Panc1 (cell line): ENCODE results near the gene RASEF. TPM values are rescaled to one million over a fixed set of nuclear protein-coding genes. Genes with fewer than 3 reads are reported as not detected.

ENCODE experiments used
- ATAC-seq: fragments of 200-7000 bp; cut with Tn5 transposase; 2 replicates; pipeline ENCODE4 v1.9.1; 2020; ENCODE audit warnings: mild to moderate bottlenecking, moderate library complexity
- BruUV-seq: library from RNA; stranded (reverse); fragments of 400-500 nt; replicated peaks from 2 replicates; lab custom pipeline; 2021; lab: Mats Ljungman, UMichigan
- CTCF ChIA-PET: fragments of 300-600 bp; sonication (Branson Sonifier 250); formaldehyde crosslinking; loops from one replicate; lab custom pipeline; 2022; ENCODE audit warnings: antibody characterized with exemption; lab: Charles Lee
- POLR2A ChIA-PET: fragments of 300-600 bp; sonication (Branson Sonifier 250); formaldehyde crosslinking; loops from one replicate; lab custom pipeline; 2022; ENCODE audit warnings: antibody characterized with exemption; lab: Charles Lee
- DNase-seq: peaks from one replicate; pipeline ENCODE4 v3.0.0-alpha.2; 2010; ENCODE audit warnings: low read depth, low spot score
- H3K27ac ChIP-seq: 2 replicates; pipeline ENCODE4 v1.5.1; 2011; ENCODE audit warnings: mild to moderate bottlenecking, low read length, inconsistent platforms
- H3K27me3 ChIP-seq: fragments of 200-500 bp; sonication (Bioruptor generic); 2 replicates; pipeline ENCODE4 v1.6.0; 2014; ENCODE audit warnings: low read length, inconsistent platforms; ENCODE audit not compliant: control insufficient read depth, insufficient read depth
- H3K36me3 ChIP-seq: fragments of 200-500 bp; sonication (Bioruptor generic); 2 replicates; pipeline ENCODE4 v1.5.1; 2014; ENCODE audit warnings: inconsistent platforms, mild to moderate bottlenecking, low read length, moderate library complexity; ENCODE audit not compliant: control insufficient read depth, insufficient read depth
- H3K4me1 ChIP-seq: 2 replicates; pipeline ENCODE4 v1.5.1; 2011; ENCODE audit warnings: inconsistent platforms, mild to moderate bottlenecking, low read length, moderate library complexity; ENCODE audit not compliant: control insufficient read depth, insufficient read depth
- H3K4me3 ChIP-seq, 2 experiments: 2 replicates each; pipeline ENCODE4 v1.5.1; 2011 to 2012; ENCODE audit warnings: low read depth in 2 of 2, low read length in 2 of 2, mild to moderate bottlenecking in 2 of 2, inconsistent platforms in 1 of 2, moderate library complexity in 1 of 2
- H3K9me3 ChIP-seq: fragments of 200-500 bp; sonication (Bioruptor generic); 2 replicates; pipeline ENCODE4 v1.5.1; 2014; ENCODE audit warnings: low read depth, mild to moderate bottlenecking, inconsistent platforms, low read length, moderate library complexity; ENCODE audit not compliant: control insufficient read depth, insufficient read depth
- CTCF ChIP-seq: fragments of 450-650 bp; IDR thresholded peaks from 2 replicates; pipeline ENCODE4 v1.5.1; 2017; ENCODE audit warnings: mild to moderate bottlenecking
- POLR2AphosphoS5 ChIP-seq: IDR thresholded peaks from 2 replicates; pipeline ENCODE4 v1.6.1; 2012; ENCODE audit warnings: mild to moderate bottlenecking, low read depth, low read length, moderate library complexity
- SIN3A ChIP-seq: IDR thresholded peaks from 2 replicates; pipeline ENCODE4 v1.6.1; 2012; ENCODE audit warnings: low read depth, mild to moderate bottlenecking, low read length, moderate library complexity, borderline replicate concordance; ENCODE audit not compliant: insufficient read depth
- TCF7L2 ChIP-seq: IDR thresholded peaks from 2 replicates; pipeline ENCODE4 v1.6.1; 2011; ENCODE audit warnings: mild to moderate bottlenecking, low read depth, low read length, inconsistent platforms
- in situ Hi-C: cut with HindIII; loops from 2 replicates; pipeline ENCODE4 v1.10.0; 2016; ENCODE audit warnings: low sequenced_read_pairs, low pct_unique_long_range_greater_than_20kb
- intact Hi-C: fragments of 100-400 bp; cut with micrococcal nuclease; formaldehyde crosslinking; loops from one replicate; pipeline ENCODE4 v1.10.0; 2022; ENCODE audit not compliant: unreplicated experiment
- total RNA-seq: library from RNA; stranded (reverse); gene quantifications from one replicate; pipeline ENCODE4 v1.2.1, GENCODE V29; 2021; ENCODE audit not compliant: unreplicated experiment
- TF ChIP-seq, protein P1 (sequence below), 2 experiments: IDR thresholded peaks; 2 replicates each; pipeline ENCODE4 v1.6.1; 2011 to 2012; ENCODE audit warnings: low read depth in 2 of 2, control low read depth in 1 of 2, low read length in 1 of 2, mild to moderate bottlenecking in 1 of 2, moderate library complexity in 1 of 2; ENCODE audit not compliant: insufficient read depth in 1 of 2

Gene RASEF
- total RNA-seq, 1 experiment from 2014 or later: 2.9 TPM

- BruUV-seq: no TSS peak
- ChIA-PET CTCF (no interaction called here), POLR2A (no interaction called here)
- TF ChIP-seq, protein P1, sequence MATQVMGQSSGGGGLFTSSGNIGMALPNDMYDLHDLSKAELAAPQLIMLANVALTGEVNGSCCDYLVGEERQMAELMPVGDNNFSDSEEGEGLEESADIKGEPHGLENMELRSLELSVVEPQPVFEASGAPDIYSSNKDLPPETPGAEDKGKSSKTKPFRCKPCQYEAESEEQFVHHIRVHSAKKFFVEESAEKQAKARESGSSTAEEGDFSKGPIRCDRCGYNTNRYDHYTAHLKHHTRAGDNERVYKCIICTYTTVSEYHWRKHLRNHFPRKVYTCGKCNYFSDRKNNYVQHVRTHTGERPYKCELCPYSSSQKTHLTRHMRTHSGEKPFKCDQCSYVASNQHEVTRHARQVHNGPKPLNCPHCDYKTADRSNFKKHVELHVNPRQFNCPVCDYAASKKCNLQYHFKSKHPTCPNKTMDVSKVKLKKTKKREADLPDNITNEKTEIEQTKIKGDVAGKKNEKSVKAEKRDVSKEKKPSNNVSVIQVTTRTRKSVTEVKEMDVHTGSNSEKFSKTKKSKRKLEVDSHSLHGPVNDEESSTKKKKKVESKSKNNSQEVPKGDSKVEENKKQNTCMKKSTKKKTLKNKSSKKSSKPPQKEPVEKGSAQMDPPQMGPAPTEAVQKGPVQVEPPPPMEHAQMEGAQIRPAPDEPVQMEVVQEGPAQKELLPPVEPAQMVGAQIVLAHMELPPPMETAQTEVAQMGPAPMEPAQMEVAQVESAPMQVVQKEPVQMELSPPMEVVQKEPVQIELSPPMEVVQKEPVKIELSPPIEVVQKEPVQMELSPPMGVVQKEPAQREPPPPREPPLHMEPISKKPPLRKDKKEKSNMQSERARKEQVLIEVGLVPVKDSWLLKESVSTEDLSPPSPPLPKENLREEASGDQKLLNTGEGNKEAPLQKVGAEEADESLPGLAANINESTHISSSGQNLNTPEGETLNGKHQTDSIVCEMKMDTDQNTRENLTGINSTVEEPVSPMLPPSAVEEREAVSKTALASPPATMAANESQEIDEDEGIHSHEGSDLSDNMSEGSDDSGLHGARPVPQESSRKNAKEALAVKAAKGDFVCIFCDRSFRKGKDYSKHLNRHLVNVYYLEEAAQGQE (IDR thresholded peaks at IDR 0.05; ENCODE audit: insufficient read depth in 1 of 2, low read depth in 2 of 2, low read length in 1 of 2): no peak
- TF ChIP-seq CTCF: no peak
- TF ChIP-seq TCF7L2: no peak
- TF ChIP-seq SIN3A: no peak
- no peak for TF ChIP-seq POLR2AphosphoS5
- no peak overlapping the region for H3K4me3 ChIP-seq
- no peaks in the 10 kb centered on the region for H3K27me3 ChIP-seq
- H3K27ac ChIP-seq: no peak overlapping the region
- H3K4me1 ChIP-seq: no peaks in the 10 kb centered on the region
- DNase-seq (no peak), ATAC-seq (no peak)
- no peaks in the 10 kb centered on the region for H3K36me3 ChIP-seq
- H3K9me3 ChIP-seq: no peaks in the 10 kb centered on the region
- intact Hi-C loops: no loop called here
- in situ Hi-C loops: no loop called here
Measured at GRCh38 chr9:83024506-83025125, 38.3 kb downstream of the RASEF start.

DNA sequence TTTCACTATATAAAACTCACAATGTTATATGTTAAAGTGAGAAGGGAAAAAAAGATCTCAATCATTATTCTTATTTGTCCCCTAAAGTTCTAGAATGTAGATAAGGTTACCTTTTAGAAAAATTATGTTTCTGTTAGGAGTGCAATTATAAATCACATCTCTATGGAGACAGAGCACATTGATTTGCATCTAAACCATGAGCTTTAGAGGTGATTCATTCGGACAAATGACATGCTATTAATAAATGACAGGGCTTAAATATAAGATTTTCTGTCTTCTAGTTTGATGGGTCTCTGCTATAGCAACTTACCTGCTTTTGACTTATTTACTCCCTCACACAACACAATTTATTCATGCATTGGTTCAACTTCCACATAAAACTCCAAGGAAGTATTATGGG, 39.8 kb downstream of the RASEF start:
- H3K36me3 ChIP-seq: no peaks in the 10 kb centered on the region
- no peaks in the 10 kb centered on the region for H3K27me3 ChIP-seq
- BruUV-seq: no TSS peak
- H3K4me1 ChIP-seq: no peaks in the 10 kb centered on the region
- ChIA-PET CTCF (no interaction called here), POLR2A (no interaction called here)
- ATAC-seq (no peak), DNase-seq (no peak)
- no peaks in the 10 kb centered on the region for H3K9me3 ChIP-seq
- no peak overlapping the region for H3K4me3 ChIP-seq
- in situ Hi-C loops (no loop called here), intact Hi-C loops (no loop called here)
- TF ChIP-seq POLR2AphosphoS5 (no peak), TCF7L2 (no peak), CTCF (no peak), SIN3A (no peak)
- TF ChIP-seq, protein P1 (IDR thresholded peaks at IDR 0.05; ENCODE audit: insufficient read depth in 1 of 2, low read depth in 2 of 2, low read length in 1 of 2): no peak
- no peak overlapping the region for H3K27ac ChIP-seq
